NCI-H1092 treated with DMSO at 0.1 percent for 48 hours (cell line): ENCODE results near the gene PPP1R13B.
"Not testable (repeated sequence)": the region's sequence is repeated elsewhere in the genome, so short reads cannot be mapped to it uniquely, and the experiment has no call there.

ENCODE experiments used
- DNase-seq: peaks from one replicate; lab custom pipeline; 2025; lab: John Stamatoyannopoulos, UW

The PPP1R13B gene

DNA sequence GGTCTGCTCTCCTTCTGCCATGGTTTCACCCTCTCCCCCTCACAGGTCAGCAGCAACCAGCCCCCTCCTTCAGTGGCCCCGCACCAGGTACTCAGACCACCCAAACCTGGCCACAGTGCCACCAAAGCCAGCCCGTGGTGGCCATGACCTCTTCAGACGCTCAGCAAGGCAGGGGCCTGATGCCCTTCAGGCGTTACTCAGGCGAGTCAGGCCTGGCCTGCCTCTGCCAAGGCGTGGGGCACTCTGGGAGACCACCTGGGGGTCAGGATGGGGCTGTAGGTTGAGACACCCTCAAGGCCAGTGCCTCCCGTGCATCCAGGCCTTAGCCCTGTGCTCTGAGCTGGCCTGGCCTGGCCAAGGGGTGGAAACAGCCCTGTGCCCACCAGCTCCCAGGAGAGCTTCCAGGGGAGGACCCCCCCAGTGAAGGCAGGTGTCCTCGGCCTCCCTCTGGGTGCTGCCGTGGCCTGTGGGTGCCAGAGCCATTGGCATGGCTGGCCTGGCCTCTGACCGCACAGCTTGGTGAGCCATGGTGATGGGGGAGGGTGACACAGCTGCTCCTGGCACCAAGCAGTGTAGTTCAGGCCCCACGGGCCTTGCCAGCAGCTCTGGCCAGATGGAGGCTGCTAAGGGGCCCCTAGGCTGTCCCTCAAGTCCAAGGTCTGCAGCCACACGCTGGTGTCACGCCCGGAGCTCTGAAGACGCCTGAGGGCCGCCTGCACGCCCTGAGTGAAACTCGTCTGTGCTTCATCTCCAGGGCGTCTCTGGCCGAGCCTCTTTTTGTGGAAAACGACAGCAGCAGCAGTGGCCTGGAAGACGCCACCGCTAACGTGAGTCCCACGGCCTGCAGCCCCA lies 147.2 kb downstream of the PPP1R13B start:
- no peak for DNase-seq

DNA sequence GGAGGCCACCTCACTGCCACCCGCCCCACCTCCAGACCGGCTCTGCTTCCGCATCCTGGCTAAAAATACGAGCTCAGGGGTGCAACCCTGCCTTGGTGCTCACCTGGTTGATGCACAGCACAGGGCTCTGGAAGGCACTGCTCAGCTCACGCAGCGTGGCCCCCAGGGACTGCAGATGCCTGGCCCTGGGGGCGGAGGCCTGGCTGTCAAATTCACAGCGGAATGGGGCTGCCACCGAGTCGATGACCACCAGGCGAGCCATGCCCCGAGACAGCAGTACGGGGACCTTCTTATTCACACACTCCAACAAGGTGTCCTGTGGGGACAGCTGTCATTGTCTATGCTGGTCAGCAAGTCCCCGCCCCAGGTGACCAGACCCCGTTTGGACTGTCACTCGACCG lies 148.1 kb downstream of the PPP1R13B start:
- DNase-seq: no peak

DNA sequence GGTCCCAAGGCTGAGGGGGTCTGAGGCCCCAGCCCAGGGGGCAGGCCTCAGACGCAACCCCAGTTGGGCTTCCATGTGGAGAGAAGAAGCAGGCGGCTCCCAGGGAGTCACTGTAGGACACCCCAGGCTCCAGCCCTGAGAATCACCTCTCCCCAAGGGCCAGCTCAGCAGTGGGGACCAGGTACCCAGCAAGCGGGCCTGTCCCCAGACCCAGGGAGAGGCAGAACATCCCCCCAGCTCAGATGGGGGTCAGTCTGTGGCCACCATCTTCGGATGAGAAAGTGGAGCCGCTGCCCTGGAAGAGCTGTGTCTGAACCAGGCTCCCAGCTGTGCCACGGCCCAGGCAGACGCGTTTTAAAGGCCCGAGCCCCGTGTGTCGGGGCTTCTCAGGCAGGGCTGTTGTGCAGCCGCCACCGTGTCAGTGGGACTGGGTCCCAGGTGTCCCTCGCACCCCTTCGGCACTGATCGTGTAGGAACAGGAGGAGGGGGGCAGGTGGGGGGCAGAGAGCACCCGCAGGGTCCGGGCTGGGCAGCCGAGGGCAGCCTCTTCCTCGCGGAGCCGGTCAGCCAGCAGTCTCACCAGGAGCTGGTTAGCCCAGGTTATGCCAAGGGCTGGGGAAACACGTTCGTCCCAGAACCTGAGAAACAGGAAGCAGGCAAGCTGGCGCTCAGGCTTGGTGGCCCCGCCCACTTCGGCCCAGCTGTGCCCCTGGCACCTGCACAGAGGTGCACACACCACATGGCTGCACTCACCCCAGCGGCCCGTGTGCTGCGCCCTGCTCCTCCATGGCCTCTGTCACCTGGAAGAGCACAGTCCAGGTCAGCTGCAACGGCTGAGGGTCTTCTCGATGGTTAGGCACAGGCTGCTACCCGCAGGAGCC lies 148.8 kb downstream of the PPP1R13B start:
- no peak for DNase-seq

DNA sequence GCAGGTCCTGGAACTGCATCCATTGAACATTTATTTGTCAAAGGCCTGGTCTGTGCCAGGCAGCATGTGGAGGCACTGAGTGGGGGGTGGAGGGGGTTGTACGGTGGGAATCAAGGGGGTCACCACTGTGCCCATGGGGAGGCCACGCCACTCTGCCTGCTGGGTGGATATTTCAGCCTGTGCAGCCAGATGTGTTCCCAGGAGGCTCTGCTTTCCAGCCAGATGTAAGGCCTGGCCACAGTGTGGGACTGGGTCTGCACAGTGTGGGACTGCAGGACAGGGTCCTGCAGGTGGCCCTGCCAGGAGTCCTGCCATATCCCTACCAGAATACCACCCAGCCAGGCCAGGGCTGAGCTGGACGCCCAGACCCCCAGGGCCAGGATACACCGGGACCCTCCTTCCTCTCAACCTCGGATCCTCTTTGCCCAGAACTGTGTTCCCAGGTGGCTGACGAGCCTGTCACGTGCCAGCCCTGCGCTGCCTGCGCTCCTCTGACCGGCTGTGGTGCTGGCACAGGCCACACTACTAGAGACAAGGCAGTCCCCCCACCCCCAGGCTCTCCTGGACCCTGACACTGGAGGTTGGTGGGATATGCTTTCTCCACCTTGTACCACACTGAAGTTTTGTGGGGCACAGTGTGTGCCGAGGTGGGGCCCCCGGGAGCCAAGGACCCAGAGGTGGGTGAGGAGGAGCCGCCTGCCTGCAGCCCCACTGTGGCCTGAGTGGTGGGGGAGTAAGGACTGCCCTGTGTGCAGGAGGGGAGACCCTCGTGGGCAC lies 149.6 kb downstream of the PPP1R13B start:
- no peak for DNase-seq

DNA sequence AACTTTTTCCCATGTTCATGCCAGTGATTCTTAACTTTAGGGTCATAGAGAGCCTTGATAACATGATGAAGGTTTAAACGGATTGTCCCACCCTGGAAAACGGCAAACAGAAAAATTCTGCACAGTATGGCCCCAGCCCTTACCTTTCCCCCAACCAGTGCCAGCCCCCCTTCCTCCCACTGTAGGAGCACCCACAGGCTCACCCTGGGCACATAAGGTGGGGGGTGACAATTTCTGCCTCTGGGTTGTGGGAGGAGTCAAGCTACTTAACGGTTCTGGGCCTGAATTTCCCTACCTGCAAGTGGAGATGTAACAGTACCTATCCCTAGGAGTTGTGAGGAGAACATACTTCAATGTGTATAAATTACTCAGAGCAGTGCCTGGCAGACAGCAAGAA lies 150.2 kb downstream of the PPP1R13B start:
- no peak for DNase-seq

DNA sequence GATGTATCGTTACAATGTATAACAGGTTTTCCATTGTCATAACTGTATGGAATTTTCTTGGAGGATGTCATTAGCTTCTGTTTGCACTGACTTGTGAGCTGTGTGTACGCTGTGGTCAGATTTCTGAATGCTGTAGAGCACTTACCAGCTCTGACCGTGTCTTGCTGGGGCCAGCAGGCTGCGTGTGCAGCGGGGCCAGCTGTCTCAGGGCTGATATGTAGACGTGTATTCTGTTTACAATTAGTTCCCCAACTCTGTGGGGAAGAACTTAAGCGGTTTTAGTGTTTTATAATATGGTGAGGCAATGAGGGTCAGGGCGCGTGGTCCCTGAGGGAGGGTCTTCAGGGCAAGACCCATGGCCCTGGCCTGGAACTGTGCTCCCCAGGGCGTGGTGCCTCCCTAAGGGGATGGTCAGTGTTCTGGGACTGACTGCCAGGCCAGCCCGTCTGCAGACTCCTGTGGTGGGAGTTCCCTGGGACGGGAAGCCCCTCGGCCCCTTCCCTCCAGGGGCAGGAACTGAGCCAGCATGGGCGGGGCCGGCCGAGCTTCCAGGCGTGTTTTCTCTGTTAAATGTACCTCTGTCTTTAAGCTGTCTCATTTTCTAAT lies 150.8 kb downstream of the PPP1R13B start:
- peak; percentile 39 for DNase-seq

DNA sequence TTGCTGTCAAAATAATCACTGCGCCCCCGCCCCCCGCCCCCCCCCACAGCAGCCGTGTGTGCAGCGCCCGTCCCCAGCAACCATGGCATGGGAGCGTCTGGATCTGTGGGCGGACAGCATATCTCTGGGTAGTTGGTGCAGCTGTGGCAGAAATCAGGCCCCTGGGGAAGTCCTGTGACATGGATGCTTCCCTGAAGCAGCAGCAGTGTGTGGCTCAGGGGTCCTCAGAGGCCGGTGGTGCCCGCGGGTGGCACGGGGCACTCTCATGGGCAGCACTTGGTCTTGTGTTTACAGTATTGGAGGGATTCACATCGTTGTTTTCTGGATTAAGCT lies 151.3 kb downstream of the PPP1R13B start:
- DNase-seq: peak; percentile 39

DNA sequence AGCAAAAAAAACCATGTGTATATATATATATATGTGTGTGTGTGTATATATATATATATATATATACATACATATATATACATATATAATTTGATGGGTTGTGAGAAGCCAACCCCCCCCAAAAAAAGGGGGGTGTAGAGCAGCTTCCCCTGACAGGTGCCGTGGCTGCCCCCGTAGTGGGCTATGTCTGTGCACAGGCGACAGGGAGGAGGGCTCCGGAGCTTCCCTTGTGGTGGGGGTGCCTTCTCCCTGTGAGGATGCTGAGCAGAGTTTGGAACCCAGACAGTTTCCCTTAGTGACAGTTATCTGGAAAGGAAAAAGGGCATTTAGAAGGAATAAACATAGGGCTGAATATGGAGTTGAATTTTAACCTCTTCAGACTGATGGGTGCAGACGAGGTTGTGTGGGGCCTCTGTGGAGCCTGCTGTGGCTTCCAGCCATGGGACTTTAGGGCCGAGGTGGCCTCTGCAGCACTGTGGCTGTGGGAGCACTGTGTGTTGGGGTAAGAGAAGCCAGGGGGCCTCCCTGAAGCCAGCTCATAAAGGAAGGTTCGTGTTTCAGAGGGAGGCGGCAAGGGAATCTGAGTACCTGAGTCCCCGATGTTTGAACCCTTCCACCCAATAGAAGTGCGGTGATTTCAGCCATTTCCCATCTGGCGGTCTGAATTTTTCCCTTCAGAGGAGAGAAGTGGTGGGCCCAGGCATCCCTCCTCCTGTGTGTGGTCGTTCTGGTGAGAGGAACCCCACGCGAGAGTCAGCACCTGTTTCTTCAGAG lies 151.9 kb downstream of the PPP1R13B start:
- no peak for DNase-seq

DNA sequence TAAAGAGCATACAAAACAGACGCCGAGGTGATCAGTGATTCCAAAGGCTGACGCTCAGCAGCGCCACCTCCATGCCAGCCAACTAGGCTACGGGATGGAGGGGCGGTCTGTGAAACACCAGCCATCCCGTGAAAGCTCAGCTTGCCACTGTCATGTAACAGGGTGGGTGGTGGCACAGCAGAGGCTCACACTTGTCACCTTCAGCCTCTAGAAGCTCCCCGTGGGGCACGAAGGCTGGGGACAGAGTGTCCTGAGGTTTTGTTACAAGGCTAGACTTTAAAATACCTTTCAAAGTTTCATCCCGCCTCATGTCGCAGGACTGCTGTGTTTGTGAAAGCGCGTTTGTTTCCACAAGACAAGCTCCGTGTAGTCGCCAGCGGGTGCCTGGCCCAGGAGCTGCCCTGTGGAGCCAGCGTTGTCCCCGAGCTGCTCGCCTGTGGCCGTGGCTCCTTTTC lies 152.8 kb downstream of the PPP1R13B start:
- no peak for DNase-seq

DNA sequence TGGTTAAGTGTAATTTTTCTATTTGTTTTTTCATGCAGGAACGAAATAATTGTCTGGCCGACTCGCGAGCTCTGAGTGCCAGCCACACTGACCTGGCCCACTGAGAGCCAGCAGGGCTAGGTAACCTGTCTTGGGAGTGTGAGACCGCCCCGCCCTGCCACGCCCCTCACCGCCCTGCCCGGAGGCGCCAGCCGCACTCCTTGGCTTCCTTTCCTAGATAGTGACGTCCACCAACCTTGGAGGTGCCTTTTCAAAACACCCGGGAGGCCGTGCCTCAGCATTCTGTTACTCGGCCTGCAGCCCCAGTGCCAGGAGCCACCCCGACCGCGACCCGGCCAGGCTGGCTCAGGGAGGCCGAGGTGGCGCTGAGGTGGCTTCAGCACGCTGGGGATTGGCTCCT lies 153.9 kb downstream of the PPP1R13B start:
- DNase-seq: no peak

DNA sequence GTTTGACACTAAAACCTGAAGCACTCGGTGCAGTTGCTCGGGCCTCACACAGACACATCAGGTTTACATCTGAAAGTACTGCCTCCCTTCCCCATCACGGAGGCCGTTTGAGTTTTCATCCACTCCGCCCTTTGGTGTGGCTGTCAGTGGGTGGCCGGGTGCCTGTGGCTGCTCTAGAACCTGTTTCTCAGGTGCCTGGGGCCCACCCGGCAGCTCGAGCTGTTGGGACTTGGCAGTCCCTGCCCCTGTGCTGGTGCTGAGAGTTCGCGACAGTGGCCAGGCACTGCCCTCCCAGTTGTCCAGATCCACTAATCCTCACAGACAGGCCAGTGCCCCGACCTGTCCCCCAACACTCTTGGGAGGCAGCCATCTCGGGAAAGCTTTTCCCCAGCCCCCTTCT lies 154.5 kb downstream of the PPP1R13B start:
- no peak for DNase-seq

DNA sequence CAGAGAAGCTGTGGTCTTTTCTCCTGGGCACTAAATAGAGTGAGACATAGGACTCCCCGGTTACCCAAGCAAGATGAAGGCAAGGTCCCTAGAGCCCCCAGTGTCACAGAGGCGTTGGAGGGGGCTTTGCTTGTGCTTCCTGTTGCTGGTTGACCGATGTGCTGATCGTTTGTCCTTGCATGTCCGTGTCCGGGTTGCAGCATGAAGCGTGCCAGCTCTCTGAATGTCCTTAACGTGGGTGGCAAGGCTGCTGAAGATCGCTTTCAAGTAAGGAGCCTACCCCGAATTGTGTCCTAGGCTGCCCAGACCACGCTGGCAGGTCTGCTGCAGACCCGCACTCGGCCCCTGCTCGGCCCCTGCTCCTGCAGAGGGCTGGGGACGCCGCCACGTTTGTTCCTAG lies 155.2 kb downstream of the PPP1R13B start:
- DNase-seq: no peak

DNA sequence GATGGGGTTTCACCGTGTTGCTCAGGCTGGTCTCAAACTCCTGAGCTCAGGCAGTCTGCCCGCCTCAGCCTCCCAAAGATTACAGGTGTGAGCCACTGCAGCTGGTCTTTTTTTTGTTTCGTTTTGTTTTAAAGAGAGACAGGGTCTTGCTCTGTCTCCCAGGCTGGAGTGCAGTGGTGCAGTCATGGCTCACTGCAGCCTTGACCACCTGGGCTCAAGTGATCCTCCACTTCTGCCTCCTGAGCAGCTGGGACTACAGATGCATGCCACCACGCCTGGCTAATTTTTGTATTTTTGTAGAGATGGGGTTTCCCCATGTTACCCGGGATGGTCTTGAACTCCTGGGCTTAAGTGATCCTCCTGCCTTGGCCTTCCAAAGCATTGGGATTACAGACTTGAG lies 155.7 kb downstream of the PPP1R13B start:
- not testable (repeated sequence) for DNase-seq

DNA sequence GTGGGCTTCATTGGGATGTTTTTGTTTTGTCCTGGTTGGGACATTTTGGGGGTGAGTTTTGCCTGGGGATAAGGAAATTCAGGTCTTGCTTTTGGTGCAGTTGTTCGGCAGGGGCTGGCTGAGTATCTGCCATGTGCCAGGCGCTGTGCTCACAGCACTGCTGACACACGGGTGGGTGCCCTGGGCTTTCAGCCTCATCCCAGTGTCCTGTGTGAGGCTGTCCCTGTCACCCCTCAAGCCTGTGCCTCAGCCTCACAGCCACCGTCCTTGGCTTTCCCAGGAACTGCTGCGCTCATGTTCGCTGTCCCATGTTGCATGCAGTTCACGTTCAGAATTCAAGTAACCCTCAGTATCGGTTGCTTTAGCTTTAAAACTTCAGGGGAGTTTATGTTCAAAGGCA lies 157.0 kb downstream of the PPP1R13B start:
- DNase-seq: no peak

DNA sequence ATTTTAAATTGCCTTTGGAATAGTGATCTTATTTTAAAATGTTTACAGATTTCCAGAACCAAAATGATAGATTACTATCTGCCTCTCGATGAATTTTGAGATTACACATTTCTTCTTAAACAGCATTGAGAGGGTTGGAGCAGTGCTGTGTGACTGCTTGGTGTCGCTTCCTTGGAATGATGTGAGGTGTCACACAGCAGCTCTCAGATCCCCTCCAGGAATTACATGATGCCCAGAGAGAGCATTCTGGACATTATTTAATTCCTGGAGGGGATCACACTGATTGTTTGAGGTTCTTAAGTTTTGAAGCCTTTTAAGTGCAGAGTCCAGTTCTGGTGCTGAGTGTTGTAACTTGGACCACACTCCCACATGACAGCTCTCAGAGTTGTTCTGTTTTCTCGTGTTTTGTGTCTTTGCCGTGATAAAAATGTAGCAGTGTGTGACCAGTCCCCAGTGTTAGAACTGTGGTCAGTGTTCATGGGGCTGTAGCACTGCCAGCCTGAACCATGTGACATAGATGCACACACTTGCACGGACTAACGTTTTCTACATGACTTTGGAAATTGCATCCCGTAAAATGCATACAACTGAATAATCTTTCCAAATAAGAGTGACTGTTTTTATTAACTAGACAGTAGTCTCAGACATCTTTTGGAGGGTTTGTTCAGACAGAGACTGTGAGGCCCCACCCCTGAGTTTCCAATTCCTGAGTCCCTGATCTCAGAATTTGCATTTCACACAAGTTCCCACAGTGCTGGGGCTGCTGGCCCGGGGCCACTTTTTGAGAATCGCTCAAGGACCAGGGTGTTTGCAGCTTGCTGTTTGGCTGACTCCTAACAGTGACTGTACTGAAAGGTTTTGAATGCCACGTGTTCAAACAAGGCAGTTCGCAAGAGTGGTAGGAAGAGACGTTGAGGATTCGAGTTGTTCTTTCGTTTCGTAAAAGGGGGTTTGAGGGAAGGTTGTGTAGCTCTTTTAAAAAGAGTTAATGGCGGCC lies 158.2 kb downstream of the PPP1R13B start:
- DNase-seq: no peak

DNA sequence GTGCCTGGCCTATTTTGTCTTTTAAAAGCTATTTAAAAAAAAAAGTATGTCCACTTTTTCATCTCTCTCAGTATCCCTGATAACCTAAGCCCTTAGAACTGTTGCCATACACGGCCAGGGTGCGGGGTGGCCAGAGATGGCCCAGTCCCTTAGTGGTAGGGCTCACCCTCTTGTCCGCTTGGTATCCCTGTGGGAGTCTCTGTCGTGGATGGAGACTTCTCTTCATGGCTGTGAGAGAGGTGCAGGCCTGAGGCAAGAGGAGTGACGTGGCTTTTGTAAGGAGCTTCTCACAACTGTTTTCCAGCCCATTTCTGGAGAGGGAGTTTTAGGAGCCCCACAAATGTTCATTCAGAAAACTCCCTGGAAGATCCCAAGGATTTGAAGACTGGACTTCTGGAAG lies 158.9 kb downstream of the PPP1R13B start:
- no peak for DNase-seq

DNA sequence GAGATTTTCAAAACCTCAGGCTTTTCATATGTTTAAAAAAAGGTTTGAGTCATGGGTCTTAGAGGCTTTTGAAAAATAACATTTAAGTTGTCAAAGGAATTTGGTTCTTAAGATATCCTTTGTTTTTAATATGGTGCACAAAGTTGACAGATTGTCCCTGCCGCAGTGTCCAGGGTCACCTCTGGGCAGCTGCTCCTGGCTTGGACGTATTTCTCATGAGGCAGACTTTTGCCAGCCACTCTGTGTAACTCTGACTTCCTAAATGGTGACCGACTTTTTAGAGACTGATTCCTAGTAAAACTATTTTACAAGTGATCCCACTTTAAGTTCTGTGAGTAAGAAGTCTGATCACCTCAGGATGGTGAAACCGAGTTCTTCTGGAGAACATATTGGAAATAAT lies 159.7 kb downstream of the PPP1R13B start:
- DNase-seq: no peak

DNA sequence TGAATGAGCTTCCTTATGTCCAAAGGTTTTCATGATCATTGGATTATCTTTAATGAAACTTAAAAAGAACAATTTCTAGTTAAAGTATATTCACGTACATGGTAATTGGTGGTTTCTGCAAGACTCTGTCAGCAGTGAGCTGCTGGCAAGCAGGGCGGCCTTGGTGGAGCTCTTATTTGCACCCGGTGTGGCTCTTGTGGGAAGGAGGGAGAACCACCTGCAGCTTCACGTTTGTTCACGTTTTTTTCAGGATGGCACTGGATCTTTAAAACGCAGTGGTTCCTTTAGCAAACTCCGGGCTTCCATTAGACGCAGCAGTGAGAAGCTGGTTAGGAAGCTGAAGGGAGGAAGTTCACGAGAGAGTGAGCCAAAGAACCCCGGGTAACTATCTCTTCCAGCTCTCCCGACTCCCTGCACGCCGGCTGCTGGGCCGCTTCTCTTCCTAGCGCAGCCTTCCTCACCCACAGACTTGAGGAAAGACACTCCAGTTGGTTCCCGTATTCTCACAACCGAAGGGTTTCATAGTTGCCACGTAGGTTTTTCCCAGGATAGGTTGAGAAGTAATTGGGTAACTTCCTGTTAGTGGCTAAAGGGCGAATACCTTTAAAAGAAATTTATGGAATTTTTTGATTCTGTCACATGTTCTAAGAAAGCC lies 160.4 kb downstream of the PPP1R13B start:
- DNase-seq: no peak
